ACHN (cell line): Measurements from ENCODE around the gene TFB1M.
A peak's percentile ranks its signal among the peaks of the same experiment; 100 is the strongest.
"Not testable (repeated sequence)": the region's sequence is repeated elsewhere in the genome, so short reads cannot be mapped to it uniquely, and the experiment has no call there.

ENCODE experiments used
- DNase-seq: peaks from one replicate; pipeline ENCODE4 v3.0.0-alpha.2; 2015
- in situ Hi-C: cut with HindIII; loops from 2 replicates; pipeline ENCODE4 v1.10.0; 2017; ENCODE audit warnings: low sequenced_read_pairs, low pct_ligation_motif_present, low pct_unique_long_range_greater_than_20kb

TFB1M gene

DNA sequence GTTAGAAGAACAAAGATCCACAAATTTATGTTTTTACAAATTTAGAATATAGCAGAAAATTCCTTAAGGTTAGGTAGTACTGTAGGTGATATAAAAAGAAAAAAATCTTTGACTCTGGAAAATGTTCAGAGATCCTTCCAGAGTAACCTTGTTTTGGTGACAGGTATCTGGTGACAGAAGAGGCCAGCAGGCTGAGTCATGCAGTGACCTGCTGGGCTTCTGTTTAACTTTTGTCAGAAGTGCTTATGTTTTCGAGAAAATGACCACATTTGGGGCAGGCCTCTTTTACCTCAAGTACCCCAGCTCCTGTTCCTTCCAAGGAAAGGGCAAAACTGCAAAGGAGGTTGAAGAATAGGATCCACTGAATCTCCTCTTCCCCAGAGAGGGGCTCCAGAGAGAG, 60.9 kb downstream of the TFB1M start:
- no peak for DNase-seq
- in situ Hi-C loops, result no loop called here

DNA sequence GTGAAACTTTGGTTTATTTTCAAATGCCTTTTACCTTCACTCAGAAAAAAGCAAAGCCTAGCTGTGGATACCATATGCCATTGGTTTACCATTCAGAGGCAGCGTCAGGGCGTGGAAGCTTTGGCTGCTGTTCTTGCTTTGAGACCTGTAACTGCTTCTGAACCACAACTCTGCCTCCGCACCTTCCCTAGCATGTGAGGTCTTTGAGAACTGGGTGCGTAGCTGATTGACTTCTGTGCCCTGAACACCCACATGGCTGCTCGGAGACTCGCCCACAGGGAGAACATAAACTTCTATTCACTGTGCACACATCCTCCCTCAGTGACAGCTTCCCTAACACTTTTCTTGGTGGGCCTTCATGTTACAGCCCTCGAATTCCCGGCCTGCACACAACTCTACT, 61.7 kb downstream of the TFB1M start:
- DNase-seq, result no peak
- in situ Hi-C loops, result no loop called here

DNA sequence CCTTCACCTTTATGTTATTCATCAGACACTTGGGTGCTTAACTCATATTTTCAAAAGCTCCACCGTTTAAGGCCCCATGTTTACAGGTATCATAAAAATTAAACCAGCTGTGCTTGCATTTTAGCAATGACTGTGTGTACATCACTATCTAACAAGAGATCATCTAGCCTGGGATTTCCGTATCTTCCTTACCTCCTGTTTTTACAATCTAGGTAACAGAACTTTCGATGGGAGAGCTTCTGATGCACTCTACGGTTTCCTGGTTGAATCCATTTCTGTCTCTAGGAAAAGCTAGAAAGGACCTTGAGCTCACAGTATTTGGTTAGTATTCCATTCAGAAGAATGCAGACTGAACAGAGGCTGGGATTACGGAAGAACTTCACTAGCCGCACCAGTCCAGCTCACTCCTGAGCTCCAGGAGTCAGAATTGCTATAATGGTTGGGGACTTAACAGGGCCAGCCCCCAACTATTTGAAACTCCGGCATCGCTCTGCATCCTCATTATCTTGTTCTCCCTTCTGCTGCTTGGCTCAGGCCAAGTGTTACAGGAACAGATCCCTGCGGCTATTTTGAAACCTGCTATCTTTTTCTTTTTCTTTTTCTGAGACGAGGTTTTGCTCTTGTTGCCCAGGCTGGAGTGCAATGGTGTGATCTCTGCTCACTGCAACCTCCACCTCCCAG, 63.4 kb downstream of the TFB1M start:
- no peak for DNase-seq
- in situ Hi-C loops, result no loop called here

DNA sequence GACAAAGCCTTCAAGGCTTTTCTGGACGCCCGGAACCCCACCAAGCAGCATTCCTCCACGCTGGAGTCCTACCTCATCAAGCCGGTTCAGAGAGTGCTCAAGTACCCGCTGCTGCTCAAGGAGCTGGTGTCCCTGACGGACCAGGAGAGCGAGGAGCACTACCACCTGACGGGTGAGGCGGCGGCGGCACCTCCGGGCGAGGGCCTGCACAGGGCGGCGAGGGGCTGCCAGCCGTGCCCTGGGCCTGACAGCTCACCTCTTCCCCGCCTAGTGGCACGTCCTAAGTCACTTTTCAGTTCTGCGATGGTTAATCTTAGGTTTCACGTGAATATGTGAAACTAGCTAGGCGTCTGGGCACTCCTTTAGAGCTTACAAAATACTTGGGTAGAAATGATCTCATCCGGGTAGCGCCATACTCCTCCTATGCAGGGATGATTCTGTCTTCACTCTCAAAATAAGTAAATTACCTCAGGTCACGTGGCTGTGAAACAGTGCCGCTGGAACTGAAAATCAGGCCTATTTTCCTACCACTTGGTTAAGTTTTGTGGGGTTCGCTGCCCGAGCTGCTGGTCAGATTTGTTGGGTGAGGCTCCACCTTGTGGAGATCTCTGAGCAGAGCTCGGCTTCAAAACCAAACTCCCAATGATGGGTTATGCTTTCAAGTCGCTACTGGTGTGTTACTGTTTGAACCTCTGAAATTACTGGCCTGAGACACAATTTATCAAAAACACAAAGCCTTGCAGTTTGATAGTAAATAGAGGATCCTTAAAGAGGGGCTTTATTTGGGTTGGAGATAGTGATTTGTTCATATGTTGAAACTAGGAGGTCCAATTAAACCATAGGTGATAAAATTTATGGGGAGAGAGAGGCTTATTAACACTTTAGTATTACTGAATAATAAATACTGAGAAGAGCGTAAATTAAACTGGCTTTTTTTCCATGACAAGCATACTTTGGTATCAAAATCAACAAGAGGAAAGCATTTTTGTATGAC, 66.0 kb downstream of the TFB1M start:
- DNase-seq, result peak; percentile 34
- in situ Hi-C loops, result no loop called here

DNA sequence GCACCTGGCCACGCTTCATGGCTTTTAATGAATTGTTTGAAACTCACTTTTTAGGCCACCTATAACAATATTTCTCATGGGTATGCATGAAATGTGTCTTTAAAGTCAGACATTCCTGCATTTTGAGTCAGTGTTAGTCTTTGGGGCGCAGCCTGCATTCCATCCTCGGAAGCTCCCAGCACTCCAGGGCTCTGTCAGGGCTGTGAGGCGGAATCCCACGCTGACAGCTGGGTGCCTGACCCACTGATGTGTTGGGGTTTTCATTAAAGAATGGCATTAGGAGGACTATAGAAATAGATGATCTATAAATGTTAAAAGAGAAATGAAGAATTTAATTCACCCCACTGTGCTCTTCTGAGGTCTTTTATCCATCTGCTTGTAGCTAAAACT, 66.7 kb downstream of the TFB1M start:
- peak; percentile 32 for DNase-seq
- in situ Hi-C loops, result no loop called here

DNA sequence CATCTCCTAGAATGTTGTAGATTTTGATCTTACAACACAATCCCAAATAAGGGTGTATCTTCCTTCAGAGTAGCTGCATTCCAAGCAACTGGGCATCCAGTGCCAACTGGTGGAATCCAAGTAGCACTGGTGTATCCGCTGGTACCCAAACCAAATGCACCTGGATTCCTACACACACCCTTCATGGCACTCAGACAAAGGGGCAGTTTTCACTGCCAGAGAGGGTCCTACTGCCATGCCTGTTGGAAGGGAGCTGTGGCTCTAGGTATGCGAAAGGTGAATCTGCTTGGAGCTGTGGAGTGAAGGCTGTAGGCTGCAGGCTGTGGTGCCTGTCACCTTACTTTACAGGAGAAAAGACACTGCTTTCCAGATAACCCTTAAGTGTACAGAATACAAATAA, 67.5 kb downstream of the TFB1M start:
- DNase-seq, result no peak
- in situ Hi-C loops, result no loop called here

DNA sequence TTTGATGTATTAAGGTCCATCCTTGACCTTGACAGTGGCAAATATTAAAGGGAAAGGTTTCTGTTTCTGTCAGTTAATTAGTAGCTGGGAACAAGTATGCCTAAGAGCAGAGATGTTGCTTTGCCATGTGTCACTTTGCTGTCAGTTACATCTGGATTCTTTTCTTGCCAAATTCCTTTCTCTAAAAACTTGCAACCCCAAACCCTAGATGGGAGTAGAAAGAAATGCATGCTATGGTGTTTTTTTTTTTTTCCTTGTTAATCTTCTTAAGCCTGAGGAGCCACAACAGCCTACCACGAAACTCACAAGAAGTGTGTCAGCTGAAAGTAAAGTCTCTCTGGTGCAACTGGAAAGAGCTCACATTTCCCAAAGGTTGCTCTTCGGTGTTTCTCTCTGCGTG, 68.5 kb downstream of the TFB1M start:
- in situ Hi-C loops, result no loop called here
- no peak for DNase-seq

DNA sequence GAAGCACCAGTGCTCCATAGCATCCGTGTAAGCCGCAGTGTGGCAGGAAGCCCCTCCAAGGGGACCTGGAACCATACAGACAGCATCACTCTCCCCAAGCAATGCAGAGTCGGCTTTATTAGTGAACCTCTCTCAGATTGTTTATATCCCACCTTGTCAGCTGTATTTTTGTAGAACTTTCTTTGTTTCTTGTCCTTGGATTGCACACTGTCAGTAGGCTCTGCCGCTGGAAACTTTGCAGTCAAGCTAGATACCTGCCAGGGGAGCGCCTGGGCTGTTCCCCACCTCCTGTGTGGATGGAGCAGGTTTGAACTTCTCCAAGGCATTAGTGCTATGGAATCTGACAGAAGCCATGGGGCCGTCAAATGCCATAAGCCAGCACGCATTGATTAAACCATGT, 69.1 kb downstream of the TFB1M start:
- in situ Hi-C loops, result no loop called here
- no peak for DNase-seq

DNA sequence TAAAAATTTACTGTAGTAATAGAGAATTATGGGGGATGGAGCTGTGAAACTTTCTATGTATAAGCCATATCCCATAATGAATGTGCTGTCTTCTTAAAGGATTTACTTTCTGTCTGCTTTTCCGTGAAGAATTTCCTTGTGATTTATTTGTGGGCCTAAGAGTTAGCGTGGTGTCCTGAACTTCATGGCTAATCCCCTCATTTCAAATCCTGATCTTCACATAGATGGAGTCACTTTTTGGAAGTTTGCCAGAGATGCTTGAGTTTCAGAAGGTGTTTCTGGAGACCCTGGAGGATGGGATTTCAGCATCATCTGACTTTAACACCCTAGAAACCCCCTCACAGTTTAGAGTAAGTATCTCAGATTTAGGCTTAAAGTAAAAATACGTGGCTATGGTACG, 69.8 kb downstream of the TFB1M start:
- in situ Hi-C loops, result no loop called here
- no peak for DNase-seq

DNA sequence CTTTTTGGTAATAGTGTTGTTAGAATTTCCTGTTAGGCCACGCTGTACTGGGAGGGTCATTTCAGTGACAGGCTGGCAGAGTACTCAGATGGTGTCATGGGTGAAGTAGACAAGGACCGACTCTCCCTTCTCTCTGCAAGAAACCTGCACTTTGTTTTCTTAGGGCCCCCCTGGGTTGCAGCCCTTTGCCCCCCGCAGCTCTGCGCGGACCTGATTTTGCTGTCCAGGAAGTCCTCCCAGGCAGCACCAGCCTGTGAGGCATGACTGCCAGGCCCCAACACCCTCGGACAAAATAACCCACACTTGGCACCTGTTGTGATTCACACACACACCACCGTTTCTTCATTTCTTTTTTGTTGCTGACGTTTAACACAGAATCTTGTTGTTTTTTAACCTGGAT, 72.3 kb downstream of the TFB1M start:
- DNase-seq, result no peak
- in situ Hi-C loops, result no loop called here

DNA sequence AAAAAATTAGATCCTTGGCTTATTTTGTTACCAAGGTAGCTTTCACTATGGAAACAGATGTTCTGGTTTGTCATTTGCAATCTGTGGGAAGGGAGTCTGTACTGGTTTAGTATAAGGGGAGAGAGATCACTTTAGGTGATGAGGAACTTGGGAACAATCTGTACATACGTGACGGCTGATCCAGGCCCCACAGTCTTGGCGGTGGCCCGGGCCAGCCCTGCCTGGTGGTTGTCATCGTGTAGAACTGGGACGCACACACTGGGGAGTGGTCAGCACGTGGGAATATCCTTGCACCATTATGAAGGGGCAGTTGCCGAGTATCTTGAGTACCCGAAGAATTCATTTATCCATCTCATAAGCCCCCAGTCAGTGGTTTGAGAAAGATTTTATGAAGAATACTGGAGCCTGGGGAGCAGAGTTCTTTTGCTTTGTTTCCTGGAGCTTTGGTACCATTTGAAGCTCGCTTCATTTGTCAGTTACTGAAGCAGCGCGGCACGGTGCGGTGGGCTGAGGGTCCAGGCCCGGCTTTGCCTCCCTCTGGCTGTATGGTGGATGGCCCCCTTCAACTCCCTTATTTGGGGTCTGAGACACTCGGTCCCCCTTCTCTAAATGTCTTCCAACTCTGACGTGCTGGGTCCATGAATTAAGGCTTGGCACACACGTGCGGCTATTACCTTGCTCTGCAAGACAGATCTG, 73.2 kb downstream of the TFB1M start:
- in situ Hi-C loops, result no loop called here
- no peak for DNase-seq

DNA sequence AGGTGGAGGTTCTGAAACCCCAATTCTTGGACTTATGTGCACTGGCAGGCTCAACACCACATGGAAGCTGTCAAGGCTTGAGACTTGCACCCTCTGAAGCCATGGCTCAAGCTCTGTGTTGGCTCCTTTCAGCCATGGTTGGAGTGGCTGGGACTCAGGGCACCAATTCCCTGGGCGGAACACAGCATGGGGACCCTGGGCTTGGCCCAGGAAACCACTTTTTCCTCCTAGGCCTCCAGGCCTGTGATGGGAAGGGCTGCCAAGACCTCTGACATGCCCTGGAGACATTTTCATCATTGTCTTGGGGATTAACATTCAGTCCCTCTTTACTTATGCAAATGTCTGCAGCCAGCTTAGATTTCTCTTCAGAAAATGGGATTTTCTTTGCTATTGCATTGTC, 76.7 kb downstream of the TFB1M start:
- in situ Hi-C loops, result no loop called here
- no peak for DNase-seq

DNA sequence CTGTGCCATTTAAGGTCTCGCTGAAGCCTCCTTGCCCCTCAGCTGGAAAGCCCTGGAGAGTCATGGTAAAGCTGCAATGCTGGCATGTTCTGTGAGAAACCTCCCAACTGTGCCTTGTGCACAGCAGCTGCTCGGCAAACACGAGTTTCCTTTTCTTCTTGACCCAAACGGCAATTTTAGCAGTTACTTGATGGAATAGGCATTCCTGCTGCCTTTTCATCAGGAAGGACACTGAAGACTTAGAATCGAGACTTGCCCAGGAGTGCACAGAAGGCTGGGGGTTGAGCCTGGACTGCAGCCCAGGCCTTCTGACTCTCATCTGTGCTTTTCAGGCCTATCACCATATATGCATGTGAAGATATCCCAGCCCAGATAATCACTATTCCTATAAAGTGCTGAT, 79.2 kb downstream of the TFB1M start:
- in situ Hi-C loops, result no loop called here
- no peak for DNase-seq

DNA sequence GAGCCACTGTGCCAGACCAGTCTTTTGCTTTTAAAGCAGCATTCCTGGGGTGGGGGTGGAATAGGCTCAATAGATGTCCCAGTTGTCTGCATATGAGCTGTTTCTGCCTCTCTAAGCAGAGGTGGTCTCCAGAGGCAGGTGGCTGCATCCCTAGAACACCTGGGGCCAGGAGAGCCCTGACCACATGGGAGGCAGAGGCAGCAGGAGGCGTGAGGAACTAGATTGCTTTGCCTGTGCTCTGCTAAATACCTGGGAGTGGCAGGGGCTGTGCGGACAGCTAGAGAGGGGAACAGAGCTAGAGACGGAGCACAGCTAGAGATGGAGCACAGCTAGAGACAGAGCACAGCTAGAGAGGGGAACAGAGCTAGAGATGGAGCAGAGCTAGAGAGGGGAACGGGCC, 79.6 kb downstream of the TFB1M start:
- in situ Hi-C loops, result no loop called here
- DNase-seq, result no peak

DNA sequence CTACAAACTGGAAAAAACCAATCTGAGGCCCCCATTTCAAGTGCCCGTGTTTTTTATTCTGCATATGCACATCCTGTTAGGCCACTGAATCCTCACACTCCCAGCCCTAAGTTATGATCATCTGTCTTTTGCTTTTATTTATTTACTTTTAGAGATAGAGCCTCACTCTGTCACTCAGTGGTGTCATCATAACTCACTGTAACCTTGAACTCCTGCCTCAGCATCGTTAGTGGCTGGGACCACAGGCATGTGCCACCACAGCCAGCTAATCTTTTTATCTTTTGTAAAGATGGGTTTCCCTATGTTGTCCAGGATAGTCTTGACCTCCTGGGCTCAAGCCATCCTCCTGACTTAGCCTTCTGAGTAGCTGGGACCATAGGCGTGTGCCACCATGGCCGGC, 80.1 kb downstream of the TFB1M start:
- in situ Hi-C loops, result no loop called here
- DNase-seq, result no peak

DNA sequence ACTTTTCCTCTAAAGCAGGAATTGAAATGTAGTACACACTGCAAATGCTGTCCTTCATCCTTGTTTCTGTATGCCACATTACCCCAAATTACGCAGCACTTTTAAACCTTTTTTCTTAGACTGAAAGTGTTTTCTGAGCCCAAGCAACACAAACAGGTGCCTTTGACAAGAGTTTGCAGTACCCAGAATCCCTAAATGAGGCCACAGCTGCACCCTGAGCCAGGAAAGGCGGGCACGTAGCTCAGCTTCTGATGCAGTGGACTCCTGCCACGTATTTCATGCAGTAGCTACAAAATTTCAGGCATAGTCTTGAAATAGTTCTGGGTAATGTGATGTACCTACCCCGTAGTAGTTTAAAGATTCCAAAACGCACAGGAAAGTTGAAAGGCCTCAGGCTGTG, 81.4 kb downstream of the TFB1M start:
- DNase-seq, result no peak

DNA sequence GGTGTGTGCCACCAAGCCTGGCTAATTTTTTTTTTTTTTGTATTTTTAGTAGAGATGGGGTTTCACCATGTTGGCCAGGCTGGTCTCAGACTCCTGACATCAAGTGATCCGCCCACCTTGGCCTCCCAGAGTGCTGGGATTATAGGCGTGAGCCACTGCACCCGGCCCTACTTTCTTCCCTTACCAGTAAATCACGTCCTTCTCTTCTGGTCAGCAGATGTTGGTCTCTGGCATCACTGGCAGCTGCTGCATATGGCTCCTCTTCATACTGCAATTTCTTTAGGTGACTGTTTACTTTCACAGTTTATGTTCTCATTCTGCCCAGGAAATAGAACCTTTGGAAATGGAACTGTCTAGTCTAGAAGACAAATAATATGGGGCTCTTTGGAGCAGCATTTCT, 83.3 kb downstream of the TFB1M start:
- in situ Hi-C loops, DNase-seq: not testable (repeated sequence)

More for the DNA sequence above, 81.4 kb downstream of the TFB1M start:
- in situ Hi-C loops, result no loop called here

DNA sequence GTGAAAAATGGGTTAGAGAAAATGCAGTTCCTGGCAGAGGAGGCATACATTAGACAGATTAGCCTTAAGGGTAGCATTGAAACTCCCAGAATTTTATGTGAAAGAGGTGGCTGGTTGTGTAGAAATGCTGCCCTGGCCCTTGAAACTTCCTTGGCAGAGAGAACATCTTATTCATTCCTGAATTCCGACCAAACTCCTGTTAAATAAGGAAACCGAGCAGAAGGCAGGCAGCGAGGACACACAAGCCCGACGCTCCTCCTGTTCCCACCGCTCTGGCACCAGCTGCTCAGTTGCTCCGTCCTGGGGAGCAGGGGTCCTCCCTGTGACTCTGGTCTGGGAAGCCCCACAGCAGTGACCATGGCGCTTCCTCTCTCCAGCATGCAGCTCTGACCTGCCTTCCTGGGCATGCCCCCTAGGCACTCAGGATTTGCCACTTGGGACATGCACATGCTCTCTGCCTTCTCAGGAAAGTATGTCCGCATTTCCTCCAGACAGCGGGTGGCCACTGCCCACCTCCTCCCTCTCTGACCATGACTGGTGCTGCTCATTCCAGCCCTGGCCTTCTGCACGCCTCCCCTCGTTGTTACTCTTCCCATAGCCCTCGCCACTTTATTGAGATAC, 85.6 kb downstream of the TFB1M start:
- in situ Hi-C loops, result no loop called here
- no peak for DNase-seq

DNA sequence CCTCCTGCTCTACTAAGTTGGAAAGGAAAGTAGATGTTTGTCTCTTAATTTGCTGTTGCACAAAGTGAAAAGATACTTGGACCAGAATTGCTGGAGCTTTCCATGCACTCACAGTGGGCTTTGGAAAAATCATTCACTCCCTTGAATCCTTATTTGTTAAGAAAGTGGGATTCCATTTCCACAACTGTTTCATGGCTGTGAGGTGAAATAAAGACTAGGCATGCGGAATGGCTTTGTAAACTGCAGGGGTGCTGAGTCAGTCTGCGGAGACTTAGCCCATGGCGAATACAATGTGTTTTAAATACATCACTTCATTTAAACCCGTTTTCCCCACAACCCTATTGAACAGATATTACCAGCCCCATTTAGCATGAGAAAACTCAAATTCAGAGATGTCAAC, 87.2 kb downstream of the TFB1M start:
- in situ Hi-C loops, result no loop called here

More for the DNA sequence above, 87.2 kb downstream of the TFB1M start:
- no peak for DNase-seq
